HepG2 (cell line): Measurements from ENCODE around the gene PROX1.
A peak's percentile ranks its signal among the peaks of the same experiment; 100 is the strongest.

Experiments used
- CEBPZ ChIP-seq: IDR thresholded peaks from 2 replicates; pipeline ENCODE4 v1.6.1; 2012; ENCODE audit warnings: low read length, improper control_type of control experiment
- CTCF ChIP-seq: sonication (generic); formaldehyde crosslinking; IDR thresholded peaks from 2 replicates; pipeline ENCODE4 v1.5.0; 2020; ENCODE audit warnings: mild to moderate bottlenecking, missing genetic modification reagents, moderate library complexity
- FOXP4 ChIP-seq: sonication (generic); formaldehyde crosslinking; IDR thresholded peaks from 2 replicates; pipeline ENCODE4 v1.4.0; 2020; ENCODE audit warnings: missing genetic modification reagents
- GATAD2A ChIP-seq: IDR thresholded peaks from 2 replicates; pipeline ENCODE4 v1.6.1; 2016
- HOXD1 ChIP-seq: sonication (generic); formaldehyde crosslinking; IDR thresholded peaks from 2 replicates; pipeline ENCODE4 v1.5.0; 2020; ENCODE audit warnings: missing genetic modification reagents
- KLF12 ChIP-seq: sonication (generic); formaldehyde crosslinking; IDR thresholded peaks from 2 replicates; pipeline ENCODE4 v1.4.0; 2020; ENCODE audit warnings: missing genetic modification reagents, borderline replicate concordance
- POLR2A ChIP-seq, 2 experiments: IDR thresholded peaks; 2 replicates each; pipeline ENCODE4 v1.6.1; 2011; ENCODE audit warnings: low read depth in 2 of 2, low read length in 2 of 2, mild to moderate bottlenecking in 1 of 2, moderate library complexity in 1 of 2; ENCODE audit not compliant: insufficient read depth in 1 of 2
- SOX13 ChIP-seq, 3 experiments: fragments of 450-650 bp in 1 of 3; sonication (generic) in 1 of 3; formaldehyde crosslinking in 1 of 3; IDR thresholded peaks in 2 of 3; conservative IDR thresholded peaks in 1 of 3; 2 replicates each; pipeline versions ENCODE4 v1.5.0 to v1.6.1; 2016 to 2020; ENCODE audit warnings: antibody characterized with exemption in 1 of 3, mild to moderate bottlenecking in 1 of 3, missing compliant biosample characterization in 1 of 3, missing genetic modification reagents in 1 of 3, moderate library complexity in 1 of 3
- SSRP1 ChIP-seq: IDR thresholded peaks from 2 replicates; pipeline ENCODE4 v1.6.1; 2016; ENCODE audit warnings: control low read depth
- UBTF ChIP-seq: sonication (generic); formaldehyde crosslinking; IDR thresholded peaks from 2 replicates; pipeline ENCODE4 v1.4.0; 2020; ENCODE audit warnings: mild to moderate bottlenecking, missing genetic modification reagents

GRCh38 chr1:213987927-213988506, at the start of gene PROX1:
- TF ChIP-seq CTCF (CRISPR knock-in tag) (no peak), SOX13 (IDR thresholded peaks at IDR 0.05) (no peak), SOX13 (CRISPR knock-in tag; conservative IDR thresholded peaks at IDR 0.05 in 1 of 2, IDR thresholded peaks at IDR 0.05 in 1 of 2) (no peak), HOXD1 (CRISPR knock-in tag) (0 out of 2 replicates have a peak, but pooled peaks have one; percentile 19), POLR2A (IDR thresholded peaks at IDR 0.05; ENCODE audit: insufficient read depth in 1 of 2, low read depth in 2 of 2, low read length in 2 of 2) (peak; percentile 77 to 79), FOXP4 (peak; percentile 62), GATAD2A (no peak), SSRP1 (CRISPR knock-in tag) (0 out of 2 replicates have a peak, but pooled peaks have one; percentile 6), CEBPZ (no peak), KLF12 (CRISPR knock-in tag) (0 out of 2 replicates have a peak, but pooled peaks have one; percentile 43), UBTF (CRISPR knock-in tag) (peak; percentile 58)
